Cerebellar cortex (tissue), 1 donor: ENCODE measurements around the gene TTBK1.

Experiments
- DNase-seq: peaks from one replicate; pipeline ENCODE4 v3.0.0-alpha.2; 2015; ENCODE audit warnings: low spot score

The TTBK1 gene

GRCh38 chr6:43223175-43223574, 20.1 kb upstream of the TTBK1 start:
- no peak for DNase-seq

GRCh38 chr6:43226192-43226851, 17.0 kb upstream of the TTBK1 start:
- no peak for DNase-seq

DNA sequence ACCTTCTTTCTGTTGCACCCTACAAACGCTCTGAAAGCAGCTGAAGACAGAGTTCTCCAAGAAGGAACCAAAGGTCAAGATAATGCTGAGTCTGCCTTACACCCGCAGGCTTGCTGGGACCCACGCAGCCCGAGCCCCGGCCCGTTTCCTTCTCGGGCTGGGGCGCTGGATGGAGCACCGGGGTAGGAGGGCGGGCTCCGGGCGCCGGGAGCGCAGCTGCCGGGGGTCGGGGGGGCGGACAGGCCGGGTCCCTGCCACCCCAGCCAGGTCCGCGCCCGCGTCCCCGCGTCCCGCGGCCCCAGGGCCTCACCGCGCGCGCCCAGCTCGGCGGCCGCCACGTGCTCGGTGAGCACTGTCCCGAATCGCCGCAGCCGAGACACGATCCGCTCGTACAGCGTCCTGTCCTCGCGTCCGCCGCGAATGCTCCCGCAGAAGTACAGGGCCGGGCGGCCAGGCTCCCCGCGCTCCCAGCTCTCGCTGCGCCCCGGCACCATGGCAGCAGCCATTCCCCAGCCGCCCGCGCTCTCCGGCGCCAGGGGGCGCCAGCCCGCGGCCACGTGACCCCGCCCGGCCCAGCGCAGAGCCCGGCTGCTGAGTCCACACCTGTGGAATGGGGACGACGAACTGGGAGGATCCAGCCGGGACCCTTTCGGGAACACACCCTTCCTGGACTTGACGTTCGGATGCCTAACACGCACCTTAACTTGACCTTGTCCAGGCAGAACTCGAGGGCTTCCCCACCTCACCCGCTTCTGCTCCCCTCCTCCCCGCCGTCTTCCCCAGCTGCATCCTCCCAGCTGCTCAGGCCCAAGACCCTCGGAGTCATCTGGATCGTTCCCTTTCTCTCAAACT, 14.1 kb upstream of the TTBK1 start, which contains the start of gene DNPH1:
TSS of gene DNPH1 (minus strand) at position 531 of the 852 bp plus-strand sequence. CDS start at position 506, 25 bp downstream.
- DNase-seq, result peak; percentile 67

DNA sequence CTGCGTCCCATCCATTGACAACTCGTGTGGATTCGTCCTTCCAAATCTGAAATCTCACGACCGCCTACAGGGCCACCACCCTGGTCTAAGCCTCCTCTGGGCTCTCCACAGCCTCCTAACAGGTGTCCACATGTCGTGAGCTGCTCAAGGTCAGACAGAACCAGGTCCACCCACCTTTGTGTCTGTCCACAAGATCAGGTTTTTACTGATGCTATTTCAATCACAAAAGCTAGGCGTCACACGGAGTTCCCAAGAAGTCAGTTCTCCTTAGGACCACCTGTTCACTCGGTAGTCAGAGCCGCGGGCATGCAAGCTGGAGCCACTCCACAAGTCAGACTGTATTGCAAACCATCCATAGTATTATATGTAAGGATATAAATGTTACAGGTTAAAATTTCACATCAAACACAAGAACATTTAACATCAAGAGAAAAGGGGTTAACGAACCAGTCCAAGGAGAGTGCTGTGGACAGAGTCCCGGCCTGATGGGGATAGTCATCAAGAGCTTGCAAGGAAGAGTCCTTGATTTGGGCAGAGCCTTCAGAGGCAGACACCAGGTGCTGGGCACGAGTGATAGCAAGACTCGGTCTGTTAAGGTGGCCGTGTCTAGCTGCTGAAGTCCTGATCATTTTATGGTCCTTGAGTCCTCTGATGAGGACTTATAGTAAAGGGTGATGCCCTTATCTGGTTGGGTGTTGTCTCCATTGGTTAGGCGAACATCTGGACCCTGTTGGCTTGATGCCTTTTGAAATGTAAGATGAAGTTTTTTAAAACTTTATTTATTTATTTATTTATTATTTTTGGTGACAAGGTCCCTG, 13.3 kb upstream of the TTBK1 start:
- DNase-seq, result no peak

DNA sequence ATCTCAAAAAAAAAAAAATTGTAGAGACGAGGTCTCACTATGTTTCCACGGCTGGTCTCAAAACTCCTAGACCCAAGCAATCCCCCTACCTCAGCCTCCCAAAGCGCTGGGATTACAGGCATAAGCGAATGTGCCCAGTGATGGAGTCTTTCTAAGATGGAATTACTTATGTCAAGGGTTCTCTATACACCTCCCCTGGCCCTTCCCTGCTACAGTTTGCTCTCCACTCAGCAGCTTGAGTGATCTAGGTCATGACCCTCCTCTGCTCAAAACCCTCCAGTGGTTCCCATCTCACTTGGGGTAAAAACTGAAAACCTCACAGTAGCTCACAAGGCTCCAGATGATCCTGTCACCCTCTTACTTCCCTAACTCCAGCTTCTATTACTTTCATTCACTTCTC, 12.2 kb upstream of the TTBK1 start:
- no peak for DNase-seq

DNA sequence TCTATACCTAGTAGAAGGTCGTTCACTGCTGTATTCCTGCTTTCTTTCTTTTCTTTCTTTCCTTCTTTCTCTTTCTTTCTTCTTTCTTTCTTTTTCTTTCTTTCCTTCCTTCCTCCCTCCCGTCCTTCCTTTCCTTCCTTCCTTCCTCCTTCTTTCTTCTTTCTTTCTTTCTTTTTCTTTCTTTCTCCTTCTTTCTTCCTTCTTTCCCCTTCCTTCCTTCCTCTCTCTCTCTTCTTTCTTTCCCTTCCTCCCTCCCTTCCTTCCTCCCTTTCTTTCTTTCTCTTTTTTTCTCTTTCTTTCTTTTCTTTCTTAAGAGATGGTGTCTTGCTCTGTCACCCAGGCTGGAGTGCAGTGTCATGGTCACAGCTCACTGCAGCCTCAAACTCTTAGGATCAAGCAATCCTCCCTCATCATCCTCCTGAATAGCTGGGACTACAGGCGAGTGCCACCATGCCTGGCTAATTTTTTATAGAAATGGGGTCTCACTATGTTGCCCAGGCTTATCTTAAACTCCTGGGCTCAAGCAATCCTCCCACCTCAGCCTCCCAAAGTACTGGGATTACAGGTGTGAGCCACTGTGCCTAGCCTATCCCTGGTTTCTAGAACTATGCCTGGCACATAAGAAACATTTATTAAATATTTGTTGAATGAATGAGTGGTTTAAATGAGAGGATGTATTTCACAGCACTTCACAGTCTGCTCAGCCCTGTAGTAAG, 11.4 kb upstream of the TTBK1 start:
- DNase-seq, result no peak

DNA sequence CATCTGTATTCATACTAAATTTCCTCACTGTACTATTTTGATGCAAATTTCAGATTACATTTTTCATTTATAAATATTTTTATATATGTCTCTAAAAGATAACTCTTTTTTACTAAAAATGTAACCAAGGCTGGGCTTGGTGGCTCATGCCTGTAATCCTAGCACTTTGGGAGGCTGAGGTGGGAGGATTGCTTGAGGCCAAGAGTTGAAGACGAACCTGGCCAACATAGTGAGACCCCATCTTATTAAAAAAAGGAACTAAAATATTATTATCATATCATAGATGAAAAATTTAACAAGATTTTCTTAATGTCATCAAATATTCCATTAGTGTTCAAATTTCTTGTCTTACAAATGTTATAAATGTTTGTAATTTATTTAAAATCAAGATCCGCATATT, 7.4 kb upstream of the TTBK1 start:
- no peak for DNase-seq

DNA sequence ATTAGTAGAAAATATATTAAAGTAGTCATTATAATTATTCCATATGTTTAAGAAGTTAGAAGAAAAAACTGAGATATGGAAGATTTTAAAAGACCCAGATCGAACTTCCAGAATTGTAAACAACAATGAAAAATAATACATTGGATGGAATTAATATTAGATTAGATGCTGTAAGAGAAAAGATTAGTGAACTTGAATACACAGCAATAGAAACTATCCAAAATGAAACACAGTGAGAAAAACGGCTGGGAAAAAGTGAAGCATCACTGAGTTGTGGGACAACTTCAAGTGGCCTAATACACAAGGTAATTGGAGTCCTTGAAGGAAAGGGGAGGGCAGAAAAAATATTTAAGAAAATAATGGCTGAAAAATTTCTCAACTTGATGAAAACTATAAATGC, 4.2 kb upstream of the TTBK1 start:
- DNase-seq, result no peak

- no peak for DNase-seq
Measured at GRCh38 chr6:43240950-43241349, 2.3 kb upstream of the TTBK1 start.

GRCh38 chr6:43241446-43241845, 1.8 kb upstream of the TTBK1 start:
- no peak for DNase-seq

DNA sequence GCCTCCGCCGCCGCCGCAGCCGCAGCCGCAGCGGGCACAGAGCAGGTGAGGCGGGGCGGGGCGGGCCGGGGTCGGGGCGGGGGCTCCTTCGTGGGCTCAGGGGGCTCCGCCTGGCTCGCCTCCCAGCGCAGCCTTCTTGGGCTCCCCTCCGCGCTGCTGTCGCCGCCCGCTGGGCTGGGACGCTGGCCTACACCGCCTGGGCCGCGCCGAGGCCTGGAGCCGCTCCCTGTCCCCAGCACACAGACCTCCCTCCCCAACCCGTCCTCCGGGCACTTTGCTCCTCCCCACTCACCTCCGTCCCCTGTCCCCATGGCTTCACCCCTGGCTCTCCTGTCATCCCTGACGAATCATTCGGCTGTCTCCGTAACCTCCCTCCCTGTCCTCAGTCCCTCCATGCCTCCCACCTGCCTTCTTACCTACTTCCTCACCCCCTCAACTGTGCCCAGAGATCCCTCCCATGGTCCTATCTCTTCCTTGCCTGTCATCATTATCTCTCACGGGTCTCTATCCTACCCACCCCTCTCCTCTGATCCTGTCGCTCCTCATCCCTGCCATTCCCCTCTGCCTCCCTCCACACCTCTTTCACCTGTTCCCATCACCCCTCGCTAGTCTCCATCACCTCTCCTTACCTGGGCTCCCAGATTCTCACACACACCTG, 512 bp downstream of the TTBK1 start:
- no peak for DNase-seq

DNA sequence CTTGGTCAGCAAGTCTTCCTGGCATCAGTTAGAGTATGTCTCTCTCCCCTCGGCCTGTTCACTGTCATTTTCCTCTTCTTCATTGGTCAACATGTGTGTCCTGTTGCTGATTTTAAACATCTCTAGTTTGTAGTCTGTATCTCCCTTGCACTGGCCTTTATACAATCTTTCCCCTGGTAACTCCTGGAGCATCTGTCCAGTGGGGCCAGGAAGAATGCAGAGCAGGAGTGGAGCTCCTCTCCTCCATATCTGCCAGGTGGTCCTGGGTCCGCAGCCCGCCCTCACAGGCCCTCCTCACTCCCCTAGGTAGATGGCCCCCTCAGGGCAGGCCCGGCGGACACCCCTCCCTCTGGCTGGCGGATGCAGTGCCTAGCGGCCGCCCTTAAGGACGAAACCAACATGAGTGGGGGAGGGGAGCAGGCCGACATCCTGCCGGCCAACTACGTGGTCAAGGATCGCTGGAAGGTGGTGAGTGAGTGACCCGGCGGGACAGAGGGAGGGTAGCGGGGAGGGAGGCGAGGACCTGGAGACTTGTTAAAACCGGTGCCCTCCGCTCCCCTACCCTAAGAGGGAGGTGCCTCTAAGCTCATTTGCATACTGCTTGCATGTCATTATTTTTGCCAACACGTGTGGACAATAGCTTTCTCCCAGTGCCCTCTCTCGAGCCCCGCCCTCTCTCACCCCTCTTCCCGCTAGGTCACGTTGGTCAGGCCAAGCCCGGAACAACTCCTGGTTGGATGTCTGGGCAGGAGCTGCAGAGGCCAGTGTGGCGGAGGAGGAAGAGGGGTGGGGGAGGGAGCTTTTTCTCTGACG, 3.2 kb downstream of the TTBK1 start:
- peak; percentile 78 for DNase-seq

DNA sequence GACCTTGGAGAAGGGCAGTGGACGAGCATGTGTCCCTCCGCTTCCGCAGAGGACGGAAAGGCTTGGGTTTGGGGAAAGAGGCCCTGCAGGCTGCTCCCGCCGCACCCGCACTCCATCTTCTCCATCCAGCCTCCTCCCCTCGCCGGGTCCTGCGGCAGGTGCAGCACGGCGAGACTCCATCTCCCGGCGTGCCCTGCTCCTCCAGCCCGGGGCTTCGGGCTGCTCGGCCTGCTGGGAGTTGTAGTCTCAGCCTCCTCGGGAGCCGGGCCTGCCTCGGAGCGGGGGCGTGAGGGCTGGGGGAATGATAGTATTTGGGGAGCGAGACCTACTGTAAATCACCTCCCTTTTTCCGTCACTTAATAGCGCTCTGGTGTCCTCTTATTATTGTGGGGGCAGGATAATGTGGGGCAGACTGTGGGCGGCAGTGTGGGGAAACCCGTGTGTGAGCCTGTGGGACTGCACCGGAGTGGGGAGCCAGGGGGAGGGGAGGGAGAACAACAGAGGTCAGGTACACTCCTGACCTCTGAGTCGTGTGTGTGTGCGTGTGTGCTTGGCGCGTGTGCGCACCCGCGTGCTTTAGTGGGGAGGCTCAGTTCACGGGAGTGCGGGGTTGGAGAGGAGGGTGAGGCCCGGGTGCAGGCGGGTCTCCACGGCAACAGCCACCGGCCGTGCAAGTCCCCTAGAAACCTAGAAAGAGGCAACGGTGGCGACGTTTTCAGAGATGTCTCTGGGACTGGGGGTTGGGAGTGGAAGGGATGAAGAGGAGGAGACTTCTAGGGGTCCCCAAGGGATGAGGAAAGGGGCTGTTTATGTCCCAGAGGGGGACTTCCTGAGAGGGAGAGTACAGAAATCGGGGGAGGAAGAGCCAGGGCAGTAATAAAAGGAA, 4.1 kb downstream of the TTBK1 start:
- peak; percentile 85 for DNase-seq

GRCh38 chr6:43248101-43248500, 4.8 kb downstream of the TTBK1 start:
- no peak for DNase-seq

DNA sequence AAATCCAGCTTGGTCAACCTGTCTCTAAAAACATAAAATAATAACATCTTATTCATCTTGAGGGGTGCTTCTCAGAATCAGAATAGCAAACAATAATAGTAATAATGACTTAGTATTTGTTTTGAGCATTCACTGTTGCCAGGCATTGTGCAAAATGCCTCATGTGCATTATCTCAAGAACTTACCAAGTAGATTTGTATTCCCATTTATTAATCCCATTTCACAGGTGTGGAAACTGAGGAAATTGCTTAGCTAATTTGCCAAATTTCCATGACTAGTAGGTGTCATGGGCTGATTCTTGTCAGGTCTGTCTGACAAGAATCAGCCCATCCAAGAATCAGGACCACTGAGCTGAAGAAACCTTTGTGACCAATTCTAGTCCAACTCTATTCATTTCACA, 5.5 kb downstream of the TTBK1 start:
- no peak for DNase-seq

DNA sequence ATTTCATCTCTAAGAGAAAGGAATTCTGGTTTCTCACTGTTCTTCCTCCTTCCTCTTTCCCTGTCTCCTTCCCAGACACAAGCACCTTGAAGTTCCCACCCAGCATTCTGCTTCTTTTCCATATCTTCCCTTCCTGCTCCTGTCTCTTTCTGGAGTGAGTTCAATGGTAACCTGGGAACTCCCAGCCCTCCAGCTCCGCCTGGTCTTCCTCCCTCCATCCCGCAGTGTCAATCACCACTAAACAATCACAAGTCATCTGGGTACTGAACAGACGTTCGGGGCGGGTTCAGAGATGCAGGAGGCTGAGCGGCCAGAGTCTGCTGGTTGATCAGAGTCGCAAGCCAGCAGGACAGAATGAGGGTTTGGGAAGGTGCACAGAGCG, 7.7 kb downstream of the TTBK1 start:
- DNase-seq, result no peak

GRCh38 chr6:43253401-43253800, 10.1 kb downstream of the TTBK1 start:
- DNase-seq, result no peak

GRCh38 chr6:43254138-43254817, 11.0 kb downstream of the TTBK1 start:
- DNase-seq, result no peak

GRCh38 chr6:43254846-43255245, 11.6 kb downstream of the TTBK1 start:
- no peak for DNase-seq
